HCT116 (cell line): ENCODE measurements around the gene GLUD1.

Source experiments
- CEBPB ChIP-seq: IDR thresholded peaks from 2 replicates; pipeline ENCODE4 v1.6.1; 2012; ENCODE audit warnings: low read depth
- EGR1 ChIP-seq: IDR thresholded peaks from 2 replicates; pipeline ENCODE4 v1.6.1; 2012; ENCODE audit warnings: low read depth
- EZH2 ChIP-seq: fragments of 200-600 bp; sonication (generic); IDR thresholded peaks from 2 replicates; pipeline ENCODE4 v1.6.1; 2017; ENCODE audit warnings: antibody characterized with exemption, mixed run types
- EZH2phosphoT487 ChIP-seq: fragments of 200-600 bp; IDR thresholded peaks from 2 replicates; pipeline ENCODE4 v1.6.1; 2018; ENCODE audit warnings: antibody characterized with exemption, borderline replicate concordance
- POLR2A ChIP-seq: IDR thresholded peaks from 2 replicates; pipeline ENCODE4 v1.7.0; 2011; ENCODE audit warnings: borderline replicate concordance; ENCODE audit not compliant: insufficient read depth, insufficient read length; ENCODE audit errors: extremely low read depth
- POLR2AphosphoS5 ChIP-seq: IDR thresholded peaks from 2 replicates; pipeline ENCODE4 v1.6.1; 2011; ENCODE audit warnings: mild to moderate bottlenecking, low read depth, low read length, moderate library complexity
- SP1 ChIP-seq: IDR thresholded peaks from 2 replicates; pipeline ENCODE4 v1.6.1; 2012; ENCODE audit warnings: low read depth
- TF ChIP-seq, protein P1 (sequence below), 3 experiments: fragments of 200-600 bp in 1 of 3; sonication (generic) in 1 of 3; IDR thresholded peaks in 2 of 3; conservative IDR thresholded peaks in 1 of 3; 2 replicates each; pipeline ENCODE4 v1.5.1; 2012 to 2017; ENCODE audit warnings: low read depth in 2 of 3, low read length in 2 of 3, antibody characterized with exemption in 1 of 3, borderline replicate concordance in 1 of 3, control low read depth in 1 of 3, mild to moderate bottlenecking in 1 of 3, mixed read lengths in 1 of 3, mixed run types in 1 of 3, moderate library complexity in 1 of 3; ENCODE audit not compliant: insufficient read depth in 1 of 3
- TF ChIP-seq, protein P2 (sequence below): IDR thresholded peaks from 2 replicates; pipeline ENCODE4 v1.6.1; 2012

DNA sequence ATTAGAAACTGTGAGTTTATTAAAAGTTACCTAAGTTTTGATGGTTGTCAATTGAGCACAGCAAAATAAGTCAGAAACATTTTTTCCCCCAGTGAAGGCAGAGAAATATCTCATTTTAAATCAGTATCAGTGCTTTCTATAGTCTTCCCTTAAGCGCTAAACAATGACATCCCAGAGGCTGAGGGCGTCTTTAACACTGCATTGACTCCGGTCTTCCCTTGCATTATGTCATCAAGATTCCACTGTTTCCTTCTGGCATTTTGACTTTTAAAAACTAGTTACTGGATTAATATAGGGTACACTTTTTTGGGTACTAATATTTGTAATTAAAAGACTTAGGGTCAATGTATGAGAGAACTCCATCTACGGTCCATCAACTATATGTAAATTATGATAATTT is 3.9 kb downstream of the GLUD1 start:
- TF ChIP-seq CEBPB, result no peak
- TF ChIP-seq SP1, result no peak
- no peak for TF ChIP-seq EGR1
- TF ChIP-seq, protein P1, sequence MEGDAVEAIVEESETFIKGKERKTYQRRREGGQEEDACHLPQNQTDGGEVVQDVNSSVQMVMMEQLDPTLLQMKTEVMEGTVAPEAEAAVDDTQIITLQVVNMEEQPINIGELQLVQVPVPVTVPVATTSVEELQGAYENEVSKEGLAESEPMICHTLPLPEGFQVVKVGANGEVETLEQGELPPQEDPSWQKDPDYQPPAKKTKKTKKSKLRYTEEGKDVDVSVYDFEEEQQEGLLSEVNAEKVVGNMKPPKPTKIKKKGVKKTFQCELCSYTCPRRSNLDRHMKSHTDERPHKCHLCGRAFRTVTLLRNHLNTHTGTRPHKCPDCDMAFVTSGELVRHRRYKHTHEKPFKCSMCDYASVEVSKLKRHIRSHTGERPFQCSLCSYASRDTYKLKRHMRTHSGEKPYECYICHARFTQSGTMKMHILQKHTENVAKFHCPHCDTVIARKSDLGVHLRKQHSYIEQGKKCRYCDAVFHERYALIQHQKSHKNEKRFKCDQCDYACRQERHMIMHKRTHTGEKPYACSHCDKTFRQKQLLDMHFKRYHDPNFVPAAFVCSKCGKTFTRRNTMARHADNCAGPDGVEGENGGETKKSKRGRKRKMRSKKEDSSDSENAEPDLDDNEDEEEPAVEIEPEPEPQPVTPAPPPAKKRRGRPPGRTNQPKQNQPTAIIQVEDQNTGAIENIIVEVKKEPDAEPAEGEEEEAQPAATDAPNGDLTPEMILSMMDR (IDR thresholded peaks at IDR 0.05 in 2 of 3, conservative IDR thresholded peaks at IDR 0.05 in 1 of 3; ENCODE audit: borderline replicate concordance in 1 of 3, insufficient read depth in 1 of 3, low read depth in 2 of 3, low read length in 2 of 3), result no peak
- TF ChIP-seq POLR2AphosphoS5, result no peak
- no peak for TF ChIP-seq EZH2phosphoT487
- TF ChIP-seq POLR2A, result no peak
- no peak for TF ChIP-seq EZH2
- TF ChIP-seq, protein P2, sequence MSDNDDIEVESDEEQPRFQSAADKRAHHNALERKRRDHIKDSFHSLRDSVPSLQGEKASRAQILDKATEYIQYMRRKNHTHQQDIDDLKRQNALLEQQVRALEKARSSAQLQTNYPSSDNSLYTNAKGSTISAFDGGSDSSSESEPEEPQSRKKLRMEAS, result no peak
